GM19455 (cell line): ENCODE measurements around the gene MYRF.

Experiments
- ATAC-seq: cut with Tn5 transposase; IDR thresholded peaks from one replicate; pipeline ENCODE4 v1.9.1; 2021; ENCODE audit not compliant: unreplicated experiment

Gene MYRF

GRCh38 chr11:61718621-61719302 is 33.7 kb upstream of the MYRF start:
- ATAC-seq = no peak

DNA sequence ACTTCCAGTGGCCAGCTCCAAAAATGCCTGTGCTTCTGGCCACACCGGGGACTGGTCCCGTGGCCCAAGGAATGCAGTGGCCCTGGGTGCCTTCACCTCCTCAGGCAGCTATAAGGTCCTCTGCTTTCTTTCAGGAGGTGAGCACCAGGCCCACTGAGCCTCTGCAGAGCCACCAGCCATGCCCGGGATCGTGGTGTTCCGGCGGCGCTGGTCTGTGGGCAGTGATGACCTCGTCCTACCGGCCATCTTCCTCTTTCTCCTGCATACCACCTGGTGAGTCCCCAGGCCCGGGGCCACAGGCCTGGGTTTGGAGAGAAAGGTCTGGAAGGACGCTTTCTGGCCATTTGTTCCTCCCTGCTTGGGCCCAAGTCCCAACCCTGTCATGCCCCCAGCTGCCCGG is 32.5 kb upstream of the MYRF start:
- ATAC-seq = no peak

- ATAC-seq = no peak
Observed at GRCh38 chr11:61720597-61720996, 31.8 kb upstream of the MYRF start.

DNA sequence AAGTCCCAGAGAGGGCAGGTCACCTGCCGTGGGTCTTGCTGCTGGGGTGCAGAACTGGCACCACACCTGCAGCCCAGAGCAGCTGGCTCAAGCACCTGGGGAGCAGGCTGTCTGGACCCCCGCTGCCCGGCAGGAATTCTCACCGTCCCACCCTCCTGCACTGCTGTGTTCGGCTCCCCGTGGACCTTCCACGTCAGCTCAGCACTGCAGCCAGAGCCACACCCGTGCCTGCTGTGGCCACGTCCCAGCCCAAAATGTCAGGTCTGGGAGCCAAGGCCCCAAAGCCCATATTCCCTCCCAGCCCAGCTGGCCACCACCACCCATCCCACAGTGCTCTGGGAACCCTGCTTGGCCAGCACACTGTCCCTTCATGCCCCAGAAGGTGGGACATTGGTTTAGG is 28.0 kb upstream of the MYRF start:
- ATAC-seq = no peak

- ATAC-seq = no peak
Observed at GRCh38 chr11:61725781-61726231, 26.6 kb upstream of the MYRF start.

- no peak for ATAC-seq
Observed at GRCh38 chr11:61726775-61727174, 25.7 kb upstream of the MYRF start.

DNA sequence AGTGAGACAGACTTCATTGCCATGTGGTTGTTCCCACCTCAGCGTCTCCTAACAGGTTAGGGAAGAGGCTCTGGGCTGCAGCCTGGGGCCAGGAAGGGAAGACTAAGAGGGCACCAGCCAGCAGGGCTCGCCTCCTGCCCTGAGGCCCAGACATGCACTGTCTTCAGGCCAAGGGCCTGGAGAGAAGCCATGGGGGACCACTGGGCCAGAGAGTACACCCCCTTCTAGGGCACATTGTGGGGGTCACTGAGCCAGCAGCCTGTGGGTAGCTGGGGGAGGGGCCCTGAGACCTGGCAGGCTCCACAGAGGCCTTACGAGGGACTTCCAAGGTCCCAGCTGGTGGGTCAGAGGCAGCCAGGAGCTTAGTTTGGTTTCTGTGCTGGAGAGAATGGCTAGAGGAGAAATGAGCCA is 25.0 kb upstream of the MYRF start:
- no peak for ATAC-seq

GRCh38 chr11:61728066-61728939 is 24.1 kb upstream of the MYRF start:
- no peak for ATAC-seq

- ATAC-seq = no peak
Observed at GRCh38 chr11:61728940-61729219, 23.6 kb upstream of the MYRF start.

DNA sequence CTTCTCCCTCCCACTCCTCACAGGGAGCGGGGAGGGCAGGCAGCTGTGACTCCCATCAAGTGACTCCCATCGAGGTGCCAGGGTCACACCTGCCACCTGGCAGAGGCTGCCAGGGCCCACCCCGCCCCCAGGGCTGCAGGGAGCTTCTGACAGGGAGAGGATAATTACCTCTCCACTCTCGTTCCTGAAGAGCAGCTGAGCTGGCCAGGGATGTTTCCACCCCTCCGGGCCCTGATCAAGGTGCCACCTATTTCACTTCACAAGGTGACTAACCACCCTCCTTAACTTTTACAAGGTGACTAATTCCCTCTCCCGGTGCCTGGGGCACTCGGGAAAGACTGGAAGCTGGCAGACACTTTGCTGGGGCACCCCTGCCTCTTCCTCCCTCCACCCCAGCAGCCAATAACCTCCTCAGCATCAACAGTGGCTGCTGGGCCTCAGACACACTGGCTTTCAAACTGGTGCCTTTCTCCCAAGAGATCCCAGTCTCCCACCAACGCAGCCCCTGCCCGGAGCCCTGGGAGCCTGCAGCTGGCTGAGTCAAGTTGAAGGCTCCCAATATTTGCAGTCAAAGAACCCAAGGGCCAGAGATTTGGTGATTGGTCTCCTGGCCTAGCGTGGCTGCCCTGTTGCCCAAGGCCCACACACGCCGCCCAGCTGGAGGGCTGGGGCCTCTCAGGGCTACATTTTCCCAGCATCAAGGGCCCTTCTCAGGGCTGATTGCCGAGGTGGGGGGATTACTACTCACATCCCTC is 22.0 kb upstream of the MYRF start:
- no peak for ATAC-seq

DNA sequence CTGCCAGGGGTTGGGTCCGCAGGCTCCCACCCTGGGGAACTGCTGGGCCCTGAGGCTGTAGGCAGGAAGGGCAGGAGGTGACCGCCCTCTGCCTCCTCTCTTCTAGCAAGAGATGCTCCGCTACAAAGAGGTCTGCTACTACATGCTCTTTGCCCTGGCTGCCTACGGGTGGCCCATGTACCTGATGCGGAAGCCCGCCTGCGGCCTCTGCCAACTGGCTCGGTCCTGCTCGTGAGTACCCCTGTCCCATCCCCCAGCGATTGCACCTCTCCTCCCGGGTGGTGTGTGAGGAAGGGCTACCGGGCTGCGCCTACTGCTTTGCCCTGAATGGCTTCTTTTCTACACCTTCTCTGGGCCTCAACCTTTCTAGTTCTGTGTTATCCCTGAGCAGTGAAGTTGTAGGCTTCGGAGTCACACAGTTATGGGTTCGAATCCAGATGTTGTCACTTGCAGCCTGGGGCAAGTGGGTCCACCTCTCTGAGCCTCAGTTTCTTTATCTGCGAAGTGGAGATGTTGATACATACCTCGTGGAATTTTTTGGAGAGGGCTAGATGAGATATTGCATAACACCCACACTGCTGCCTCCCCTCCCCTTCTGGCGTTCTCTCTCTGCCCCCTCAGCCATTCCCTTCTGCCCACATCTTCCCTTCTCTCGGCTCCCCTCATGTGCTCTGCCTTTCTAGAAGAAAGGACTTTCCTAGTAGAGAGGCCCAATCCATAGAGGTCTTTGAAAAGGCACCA is 21.1 kb upstream of the MYRF start:
- ATAC-seq = no peak

- no peak for ATAC-seq
Observed at GRCh38 chr11:61731952-61732675, 20.3 kb upstream of the MYRF start.

- no peak for ATAC-seq
Observed at GRCh38 chr11:61732705-61733104, 19.7 kb upstream of the MYRF start.

DNA sequence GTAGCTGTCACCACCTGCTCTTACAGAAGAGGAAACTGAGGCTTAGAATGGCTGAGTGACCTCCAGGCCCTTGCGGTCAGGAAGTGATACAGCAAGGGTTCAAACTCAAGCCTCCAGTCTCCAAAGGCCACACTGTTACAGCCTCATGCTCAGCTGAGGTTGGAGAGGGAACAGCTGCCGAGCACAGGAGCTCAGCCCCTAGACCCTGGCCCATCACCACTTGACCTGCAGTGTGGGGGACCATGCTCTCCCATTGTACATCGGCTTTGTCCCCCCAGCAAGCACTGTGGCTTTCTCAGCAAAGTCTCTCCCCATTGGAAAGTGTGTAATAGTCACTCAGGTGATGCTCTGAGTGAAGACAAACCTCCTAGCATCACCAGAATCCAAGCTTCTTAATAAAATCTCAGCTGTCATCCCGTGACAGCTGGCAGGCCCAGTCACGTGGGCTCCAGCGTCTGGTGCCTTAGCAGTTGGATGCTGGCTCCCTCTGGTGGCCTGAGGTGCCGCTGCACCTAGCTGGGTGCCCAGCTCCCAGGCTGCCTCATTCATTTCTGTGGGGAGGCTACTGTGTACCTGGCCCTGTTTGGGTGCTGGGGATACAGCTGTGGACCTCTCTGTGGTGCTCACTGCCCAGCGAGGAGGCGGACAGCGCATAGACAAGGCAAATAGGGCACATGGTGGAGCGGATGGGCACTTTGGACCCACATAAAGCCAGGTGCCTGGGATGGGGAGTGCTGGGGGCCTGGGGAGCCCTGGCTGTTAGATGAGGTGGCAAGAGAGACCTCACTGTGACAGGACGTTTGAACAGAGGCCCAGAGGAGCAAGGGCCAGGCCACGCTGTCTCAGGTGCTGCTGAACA is 19.1 kb upstream of the MYRF start:
- peak; percentile 77 for ATAC-seq

GRCh38 chr11:61734767-61735166 is 17.7 kb upstream of the MYRF start:
- ATAC-seq = no peak

DNA sequence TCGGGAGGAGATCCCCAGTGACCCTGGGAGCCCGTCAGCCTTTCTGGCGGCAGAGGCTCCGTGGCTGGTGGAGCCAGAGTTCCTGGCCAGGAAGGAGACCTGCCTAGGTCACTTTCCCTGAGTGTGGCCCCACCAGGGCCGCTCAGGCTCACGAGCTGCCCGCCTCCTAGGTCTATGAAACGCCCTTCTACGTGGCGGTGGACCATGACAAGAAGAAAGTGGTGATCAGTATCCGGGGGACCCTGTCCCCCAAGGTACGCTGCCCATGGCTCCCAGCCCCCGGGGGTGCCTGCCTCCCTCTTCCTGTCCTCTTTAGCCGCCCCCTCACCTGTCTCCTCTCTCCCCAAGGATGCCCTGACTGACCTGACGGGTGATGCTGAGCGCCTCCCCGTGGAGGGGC is 17.0 kb upstream of the MYRF start:
- ATAC-seq = no peak

DNA sequence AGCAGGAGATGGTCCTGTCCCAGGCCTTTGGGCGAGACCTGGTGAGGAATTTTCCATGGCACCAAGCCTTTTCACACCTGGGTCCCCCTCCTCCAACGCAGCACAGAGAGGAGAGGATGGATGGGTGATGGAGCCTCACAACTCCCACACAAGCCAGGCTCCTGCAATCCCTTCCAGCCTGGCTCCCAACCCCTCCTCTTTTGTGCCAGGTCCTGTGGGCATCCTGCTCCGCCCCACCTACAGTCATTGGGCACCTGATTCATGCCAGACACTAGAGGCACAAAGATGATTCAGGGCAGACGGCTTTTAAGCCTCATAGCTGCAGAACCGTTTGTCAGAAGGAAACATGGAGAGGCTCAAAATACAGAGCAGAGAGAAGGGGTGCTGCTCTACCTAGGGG is 16.1 kb upstream of the MYRF start:
- no peak for ATAC-seq

DNA sequence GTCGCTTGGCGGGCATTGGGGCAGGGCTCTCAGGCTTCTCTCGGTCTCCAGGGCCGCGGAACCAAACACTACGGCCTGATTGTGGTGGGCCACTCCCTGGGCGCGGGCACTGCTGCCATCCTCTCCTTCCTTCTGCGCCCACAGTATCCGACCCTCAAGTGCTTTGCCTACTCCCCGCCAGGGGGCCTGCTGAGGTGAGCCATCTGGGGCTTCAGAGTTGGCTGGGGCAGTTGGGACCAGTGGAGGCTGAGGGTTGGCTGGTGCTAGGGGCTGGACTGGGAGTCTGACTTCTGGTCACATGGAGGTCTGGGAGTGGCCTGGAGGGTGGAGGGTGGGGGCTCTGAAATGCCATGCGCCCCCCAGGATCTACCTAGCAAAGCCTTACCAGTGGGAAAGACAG is 15.3 kb upstream of the MYRF start:
- ATAC-seq = no peak

GRCh38 chr11:61737636-61738386 is 14.6 kb upstream of the MYRF start:
- ATAC-seq = no peak
